ENCODE results near the gene PKDCC. TPM values are rescaled to one million over a fixed set of nuclear protein-coding genes. Genes with fewer than 3 reads are reported as not detected.

PKDCC gene
- total RNA-seq, 1 experiment from 2014 or later: 3.9 TPM

- ChIA-PET CTCF (no interaction called here), POLR2A (ENCODE audit: unreplicated experiment) (no interaction called here)
- Histone ChIP-seq H3K79me2 (ENCODE audit: low read depth) (no peaks in the 10 kb centered on the region), H4K20me1 (ENCODE audit: insufficient read depth) (no peaks in the 10 kb centered on the region), H3K4me3 (no peak overlapping the region), H3K27ac (no peak overlapping the region), H3K27me3 (ENCODE audit: insufficient read depth, low read depth) (no peaks in the 10 kb centered on the region), H3K9me2 (ENCODE audit: insufficient read depth) (no peaks in the 10 kb centered on the region), H3K4me2 (no peak overlapping the region), H3K9me3 (ENCODE audit: insufficient read depth, low read depth) (no peaks in the 10 kb centered on the region), H3K36me3 (ENCODE audit: low read depth) (no peaks in the 10 kb centered on the region), H3F3A (ENCODE audit: insufficient read depth, low read depth) (no peaks in the 10 kb centered on the region), H3K4me1 (replicated peaks; ENCODE audit: insufficient read depth) (no peaks in the 10 kb centered on the region), H2AFZ (no peak overlapping the region)
- no peak for DNase-seq
- no TSS peak for BruUV-seq (replicated peaks)
- intact Hi-C loops (cut with micrococcal nuclease; ENCODE audit: unreplicated experiment): no loop called here
- TF ChIP-seq CTCF (conservative IDR thresholded peaks at IDR 0.05) (no peak), EZH2 (IDR thresholded peaks at IDR 0.05; ENCODE audit: low read depth) (no peak)
These were observed 26.8 kb downstream of the PKDCC start for GRCh38 chr2:42074661-42075060.

- H3K27me3 ChIP-seq (ENCODE audit: insufficient read depth, low read depth): no peaks in the 10 kb centered on the region
- CTCF ChIA-PET: no interaction called here
- no peaks in the 10 kb centered on the region for H4K20me1 ChIP-seq (ENCODE audit: insufficient read depth)
- no peak overlapping the region for H2AFZ ChIP-seq
- no peaks in the 10 kb centered on the region for H3K9me3 ChIP-seq (ENCODE audit: insufficient read depth, low read depth)
- H3K4me2 ChIP-seq: no peak overlapping the region
- TF ChIP-seq CTCF (conservative IDR thresholded peaks at IDR 0.05): no peak
- no peak for TF ChIP-seq EZH2 (IDR thresholded peaks at IDR 0.05; ENCODE audit: low read depth)
- intact Hi-C loops (cut with micrococcal nuclease; ENCODE audit: unreplicated experiment): no loop called here
- no peaks in the 10 kb centered on the region for H3K79me2 ChIP-seq (ENCODE audit: low read depth)
- H3K27ac ChIP-seq: no peak overlapping the region
- BruUV-seq (replicated peaks): no TSS peak
- no peak for DNase-seq
- no peaks in the 10 kb centered on the region for H3K4me1 ChIP-seq (replicated peaks; ENCODE audit: insufficient read depth)
- H3K36me3 ChIP-seq (ENCODE audit: low read depth): no peaks in the 10 kb centered on the region
- POLR2A ChIA-PET (ENCODE audit: unreplicated experiment): no interaction called here
- no peaks in the 10 kb centered on the region for H3F3A ChIP-seq (ENCODE audit: insufficient read depth, low read depth)
- no peak overlapping the region for H3K4me3 ChIP-seq
- H3K9me2 ChIP-seq (ENCODE audit: insufficient read depth): no peaks in the 10 kb centered on the region
These were observed 28.8 kb downstream of the PKDCC start for GRCh38 chr2:42076357-42077225.

- ChIA-PET POLR2A (ENCODE audit: unreplicated experiment) (no interaction called here), CTCF (interaction anchor here (0.5 to 0.9 kb wide), 2 partner anchors 224 to 600 kb away, joined by 3 read pairs; no protein-coding TSS in a partner anchor)
- intact Hi-C loops (cut with micrococcal nuclease; ENCODE audit: unreplicated experiment): no loop called here
- no peak for DNase-seq
- Histone ChIP-seq H3K9me3 (ENCODE audit: insufficient read depth, low read depth) (no peaks in the 10 kb centered on the region), H3K4me1 (replicated peaks; ENCODE audit: insufficient read depth) (no peaks in the 10 kb centered on the region), H4K20me1 (ENCODE audit: insufficient read depth) (no peaks in the 10 kb centered on the region), H3K27me3 (ENCODE audit: insufficient read depth, low read depth) (no peaks in the 10 kb centered on the region), H3K79me2 (ENCODE audit: low read depth) (no peaks in the 10 kb centered on the region), H2AFZ (no peak overlapping the region), H3K4me3 (no peak overlapping the region), H3K27ac (no peak overlapping the region), H3F3A (ENCODE audit: insufficient read depth, low read depth) (no peaks in the 10 kb centered on the region), H3K9me2 (ENCODE audit: insufficient read depth) (no peaks in the 10 kb centered on the region), H3K36me3 (ENCODE audit: low read depth) (no peaks in the 10 kb centered on the region), H3K4me2 (no peak overlapping the region)
- 0 out of 2 replicates have a peak, but pooled peaks have one; percentile 24 for TF ChIP-seq CTCF (conservative IDR thresholded peaks at IDR 0.05)
- TF ChIP-seq EZH2 (IDR thresholded peaks at IDR 0.05; ENCODE audit: low read depth): no peak
- no TSS peak for BruUV-seq (replicated peaks)
These were observed 29.5 kb downstream of the PKDCC start for GRCh38 chr2:42077343-42077742.
